RWPE1 (cell line): Measurements from ENCODE around the gene CCDC61.

ENCODE experiments used
- CTCF ChIA-PET: fragments of 350-600 bp; sonication (Branson Sonifier 250); formaldehyde crosslinking; extraction: SDS; loops from one replicate; lab custom pipeline; 2021; lab: Yijun Ruan, JAX
- POLR2A ChIA-PET: fragments of 400-600 bp; formaldehyde crosslinking; extraction: SDS; loops from one replicate; lab custom pipeline; 2020; ENCODE audit warnings: antibody characterized with exemption; ENCODE audit not compliant: low non-redundant PET; lab: Yijun Ruan, JAX
- DNase-seq: peaks from one replicate; pipeline ENCODE4 v3.0.0; 2012; ENCODE audit warnings: low spot score
- H3K27ac ChIP-seq: fragments of 450-650 bp; 2 replicates; pipeline ENCODE4 v1.5.1; 2017
- TF ChIP-seq, protein P1 (sequence below): fragments of 450-650 bp; conservative IDR thresholded peaks from 2 replicates; pipeline ENCODE4 v1.5.1; 2017; ENCODE audit warnings: low read depth, mild to moderate bottlenecking

Gene CCDC61

GRCh38 chr19:46023311-46023779 lies 28.1 kb downstream of the CCDC61 start:
- ChIA-PET POLR2A (no interaction called here), CTCF (interaction anchor here (0.7 to 4.1 kb wide), 5 partner anchors 54 to 271 kb away, joined by 3 to 20 read pairs (median 5); no protein-coding TSS in a partner anchor)
- no peak for DNase-seq
- TF ChIP-seq, protein P1, sequence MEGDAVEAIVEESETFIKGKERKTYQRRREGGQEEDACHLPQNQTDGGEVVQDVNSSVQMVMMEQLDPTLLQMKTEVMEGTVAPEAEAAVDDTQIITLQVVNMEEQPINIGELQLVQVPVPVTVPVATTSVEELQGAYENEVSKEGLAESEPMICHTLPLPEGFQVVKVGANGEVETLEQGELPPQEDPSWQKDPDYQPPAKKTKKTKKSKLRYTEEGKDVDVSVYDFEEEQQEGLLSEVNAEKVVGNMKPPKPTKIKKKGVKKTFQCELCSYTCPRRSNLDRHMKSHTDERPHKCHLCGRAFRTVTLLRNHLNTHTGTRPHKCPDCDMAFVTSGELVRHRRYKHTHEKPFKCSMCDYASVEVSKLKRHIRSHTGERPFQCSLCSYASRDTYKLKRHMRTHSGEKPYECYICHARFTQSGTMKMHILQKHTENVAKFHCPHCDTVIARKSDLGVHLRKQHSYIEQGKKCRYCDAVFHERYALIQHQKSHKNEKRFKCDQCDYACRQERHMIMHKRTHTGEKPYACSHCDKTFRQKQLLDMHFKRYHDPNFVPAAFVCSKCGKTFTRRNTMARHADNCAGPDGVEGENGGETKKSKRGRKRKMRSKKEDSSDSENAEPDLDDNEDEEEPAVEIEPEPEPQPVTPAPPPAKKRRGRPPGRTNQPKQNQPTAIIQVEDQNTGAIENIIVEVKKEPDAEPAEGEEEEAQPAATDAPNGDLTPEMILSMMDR: no peak
- no peak overlapping the region for H3K27ac ChIP-seq

DNA sequence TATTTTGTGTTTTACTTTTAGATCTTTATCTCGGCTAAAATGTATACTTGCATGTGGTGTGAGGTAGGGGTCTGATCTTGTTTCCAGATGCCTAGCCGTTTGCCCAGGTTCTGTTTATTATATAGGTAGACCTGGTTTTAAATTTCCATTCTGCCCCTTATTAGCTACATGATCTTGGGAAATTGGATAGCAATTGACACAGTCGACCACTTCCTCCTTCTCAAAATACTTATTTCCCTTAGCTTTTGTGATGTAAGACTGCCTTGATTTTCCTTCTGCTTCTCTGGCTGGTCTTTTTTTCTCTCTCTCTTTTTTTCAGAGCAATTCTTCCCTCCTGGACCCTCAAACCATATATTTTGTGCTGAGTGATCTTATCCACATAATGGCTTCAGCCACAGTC lies 30.6 kb downstream of the CCDC61 start:
- POLR2A ChIA-PET: no interaction called here
- CTCF ChIA-PET: interaction anchor here (0.8 to 4.1 kb wide), 4 partner anchors 9 to 53 kb away, joined by 3 to 20 read pairs (median 4); partner anchors contain the start of gene IGFL4
- TF ChIP-seq, protein P1: no peak
- no peak overlapping the region for H3K27ac ChIP-seq
- DNase-seq: no peak

DNA sequence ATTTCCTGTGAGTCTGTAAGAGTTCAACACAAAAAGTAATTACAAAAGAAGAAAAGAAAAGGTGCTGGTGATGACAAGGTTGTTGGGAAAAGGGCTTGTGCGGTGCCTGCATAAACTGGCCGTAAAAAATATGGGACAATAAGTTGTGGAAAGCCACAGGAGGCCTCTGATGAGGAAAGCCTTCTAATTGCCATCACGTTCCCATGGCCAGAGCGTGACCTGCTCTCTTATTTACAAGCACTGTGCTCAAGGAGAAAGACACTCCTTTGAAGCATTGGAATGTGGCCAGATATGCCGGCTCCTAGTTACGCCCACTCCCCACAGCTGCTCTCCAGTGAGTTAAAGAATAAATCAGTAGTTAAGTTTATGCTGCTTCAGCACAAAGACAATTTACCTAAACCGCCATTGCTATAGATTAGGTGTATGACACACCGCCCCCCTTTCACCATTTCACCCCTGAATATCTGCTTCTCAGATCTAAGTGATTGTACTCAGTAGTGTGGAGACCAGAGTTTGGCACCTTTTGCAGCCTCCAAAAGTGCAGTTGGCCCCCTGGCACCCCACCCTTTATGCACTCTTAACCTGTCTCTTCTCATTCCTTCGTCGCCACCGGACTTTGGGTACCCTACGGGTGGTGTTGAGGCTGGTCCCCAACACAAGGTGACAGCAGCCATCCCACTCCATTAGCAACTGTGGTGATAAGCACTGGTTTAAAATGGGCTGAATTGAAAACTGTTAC lies 35.7 kb downstream of the CCDC61 start:
- DNase-seq: no peak
- CTCF ChIA-PET: no interaction called here

DNA sequence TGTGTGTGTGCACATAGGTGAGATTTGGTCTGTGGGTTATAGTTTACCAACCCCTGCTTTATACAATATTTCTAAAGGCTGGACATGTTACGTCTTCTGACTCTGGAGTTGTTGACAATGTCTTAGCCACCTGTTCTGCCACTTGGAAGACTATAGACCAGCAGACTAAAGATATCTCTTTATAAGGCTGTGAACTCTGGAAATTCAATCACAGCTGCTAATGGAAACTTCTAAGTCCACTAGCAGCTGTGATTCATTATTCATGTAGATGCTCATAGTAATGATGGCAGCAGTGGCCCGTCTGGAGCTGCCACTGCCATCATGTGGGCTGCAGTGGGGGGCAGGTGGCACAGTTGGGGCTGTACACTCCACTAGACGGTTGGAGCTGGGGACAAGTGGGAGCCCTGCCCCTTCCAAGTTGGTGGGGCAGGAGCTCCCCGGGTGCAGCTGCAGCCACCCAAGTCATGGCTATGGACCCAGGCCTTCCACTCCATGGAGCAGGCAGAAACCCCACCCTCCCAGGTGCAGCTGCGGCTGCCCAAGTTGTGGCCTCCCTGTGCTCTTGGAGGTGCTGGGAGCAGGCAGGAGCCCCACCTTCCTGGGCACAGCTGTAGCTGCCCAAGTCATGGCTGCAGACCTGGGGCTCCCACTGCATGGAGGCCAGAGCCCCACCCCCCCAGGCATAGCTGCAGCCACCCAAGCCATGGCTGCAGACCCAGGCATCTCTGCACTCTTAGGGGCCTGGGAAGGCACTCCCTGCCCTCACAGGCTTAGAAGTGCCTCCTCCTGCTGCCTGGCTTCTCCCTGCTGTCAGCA lies 36.7 kb downstream of the CCDC61 start:
- no peak overlapping the region for H3K27ac ChIP-seq
- ChIA-PET CTCF (interaction anchor here (0.7 to 1.2 kb wide), 3 partner anchors 15 to 46 kb away, joined by 4 to 10 read pairs (median 4); no protein-coding TSS in a partner anchor), POLR2A (no interaction called here)
- TF ChIP-seq, protein P1: no peak
- DNase-seq: no peak

More for the DNA sequence above, 35.7 kb downstream of the CCDC61 start:
- POLR2A ChIA-PET: no interaction called here
- H3K27ac ChIP-seq: no peak overlapping the region
- TF ChIP-seq, protein P1: no peak

DNA sequence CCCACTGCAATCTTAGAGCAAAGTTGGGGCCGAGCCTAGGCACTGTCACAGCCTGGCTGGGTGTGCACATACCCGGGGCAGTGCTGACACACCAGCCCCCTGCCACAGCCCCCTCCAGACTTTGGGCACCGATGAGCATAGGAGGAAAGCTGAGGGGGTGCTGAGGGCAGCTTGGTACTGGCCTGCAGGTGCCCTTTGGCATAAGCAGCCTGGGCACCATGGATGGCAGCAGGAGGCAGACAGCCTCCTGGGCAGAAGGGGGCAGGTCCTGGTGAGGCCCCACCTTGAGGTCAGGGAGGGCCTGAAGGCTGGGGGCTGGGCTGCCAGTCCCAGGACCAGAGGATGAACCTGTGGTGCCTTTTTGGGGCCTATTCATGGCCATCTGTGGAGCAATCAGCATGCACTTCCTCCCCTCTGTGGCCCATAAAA lies 37.3 kb downstream of the CCDC61 start:
- CTCF ChIA-PET: interaction anchor here (0.7 to 1.2 kb wide), 4 partner anchors 16 to 46 kb away, joined by 4 to 13 read pairs (median 7); no protein-coding TSS in a partner anchor
- POLR2A ChIA-PET: no interaction called here
- no peak for DNase-seq
- TF ChIP-seq, protein P1: no peak
- no peak overlapping the region for H3K27ac ChIP-seq

GRCh38 chr19:46033401-46033800 lies 38.1 kb downstream of the CCDC61 start:
- no peak overlapping the region for H3K27ac ChIP-seq
- TF ChIP-seq, protein P1: no peak
- CTCF ChIA-PET: interaction anchor here (0.9 to 1.0 kb wide), 2 partner anchors 44 to 45 kb away, joined by 3 to 13 read pairs; no protein-coding TSS in a partner anchor
- DNase-seq: no peak
- POLR2A ChIA-PET: no interaction called here
